HL-60/S4 treated with retinoic acid at 250 ng/mL for 4 days and 3 days (cell line): ENCODE data around the gene FDXACB1.
"Not testable (repeated sequence)": the region's sequence is repeated elsewhere in the genome, so short reads cannot be mapped to it uniquely, and the experiment has no call there.

ENCODE experiments used
- in situ Hi-C: fragments of 300-500 bp; cut with MboI; formaldehyde crosslinking; loops from 2 replicates; pipeline ENCODE4 v1.7.0; 2022; ENCODE audit warnings: low sequenced_read_pairs

Gene FDXACB1

DNA sequence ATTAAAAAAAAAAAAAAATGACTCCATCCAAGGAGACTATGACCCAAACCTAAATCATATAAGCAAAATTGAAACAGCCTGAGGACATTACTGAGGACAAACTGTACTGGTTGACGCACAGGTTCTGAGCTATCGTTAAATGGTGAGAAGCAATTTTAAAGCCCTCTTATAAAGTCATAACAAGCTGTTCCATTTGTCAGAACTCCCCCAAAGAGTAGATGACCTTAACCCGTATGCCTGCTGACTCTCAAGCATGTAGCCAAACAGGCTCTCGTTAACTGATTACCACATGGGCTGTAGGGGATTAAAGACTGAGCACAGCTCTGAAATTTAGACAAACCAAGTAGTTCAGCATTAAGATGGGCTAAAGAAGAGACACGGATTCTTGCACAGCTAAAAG is 30.4 kb upstream of the FDXACB1 start:
- in situ Hi-C loops, result no loop called here

DNA sequence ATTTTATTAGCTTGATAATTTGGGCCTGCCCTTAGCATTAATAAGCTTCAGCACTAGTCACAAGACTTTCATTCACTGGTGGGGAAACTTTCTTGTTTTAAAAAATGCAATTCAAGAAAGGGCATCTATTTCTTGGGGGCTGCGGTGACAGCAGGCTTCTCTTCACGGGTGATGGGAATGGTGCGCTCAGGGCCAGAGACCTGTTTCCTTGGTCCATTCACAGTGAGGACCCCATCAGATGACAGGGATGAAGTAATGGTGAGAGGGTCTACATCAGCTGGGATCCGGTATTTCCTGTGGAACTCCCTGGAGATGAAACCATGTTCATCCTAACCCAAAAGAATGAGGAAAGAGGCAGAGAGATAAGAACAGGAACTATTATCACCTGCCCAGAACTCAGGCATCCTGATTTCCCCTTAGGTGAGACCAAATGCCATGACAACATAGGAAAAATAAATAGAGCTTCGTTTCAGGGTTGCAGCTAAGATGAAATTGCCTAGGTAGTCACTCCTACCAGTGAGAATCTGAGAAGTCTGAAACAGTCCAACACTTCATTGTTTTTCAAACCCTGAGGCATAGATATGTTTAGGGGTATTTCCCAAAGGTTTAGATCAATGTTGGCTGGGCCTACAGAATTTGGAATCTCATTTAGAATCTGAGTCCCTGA is 29.8 kb upstream of the FDXACB1 start:
- in situ Hi-C loops, result no loop called here

- in situ Hi-C loops, result no loop called here
Measured at GRCh38 chr11:111906680-111907079, 27.7 kb upstream of the FDXACB1 start.

DNA sequence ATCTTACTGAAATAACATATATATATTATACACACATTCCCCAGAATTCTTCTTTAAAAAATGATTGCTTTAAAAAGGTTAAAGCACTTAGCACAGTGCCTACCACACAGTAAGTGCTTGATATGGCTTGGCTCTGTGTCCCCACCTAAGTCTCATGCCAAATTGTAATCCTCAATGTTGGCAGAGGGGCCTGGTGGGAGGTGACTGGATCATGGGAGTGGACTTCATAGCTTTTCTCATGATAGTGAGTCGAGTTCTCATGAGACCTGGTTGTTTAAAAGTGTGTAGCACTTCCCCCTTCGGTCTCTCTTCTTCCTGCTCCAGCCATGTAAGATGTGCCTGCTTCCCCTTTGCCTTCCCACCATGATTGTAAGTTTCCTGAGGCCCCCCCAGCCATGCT is 26.4 kb upstream of the FDXACB1 start:
- in situ Hi-C loops, result no loop called here

GRCh38 chr11:111886844-111887243 is 7.9 kb upstream of the FDXACB1 start:
- in situ Hi-C loops, result no loop called here

- in situ Hi-C loops, result no loop called here
Measured at GRCh38 chr11:111886032-111886431, 7.1 kb upstream of the FDXACB1 start.

GRCh38 chr11:111885053-111885452 is 6.1 kb upstream of the FDXACB1 start:
- in situ Hi-C loops, result not testable (repeated sequence)

- in situ Hi-C loops, result no loop called here
Measured at GRCh38 chr11:111882202-111882601, 3.2 kb upstream of the FDXACB1 start.

DNA sequence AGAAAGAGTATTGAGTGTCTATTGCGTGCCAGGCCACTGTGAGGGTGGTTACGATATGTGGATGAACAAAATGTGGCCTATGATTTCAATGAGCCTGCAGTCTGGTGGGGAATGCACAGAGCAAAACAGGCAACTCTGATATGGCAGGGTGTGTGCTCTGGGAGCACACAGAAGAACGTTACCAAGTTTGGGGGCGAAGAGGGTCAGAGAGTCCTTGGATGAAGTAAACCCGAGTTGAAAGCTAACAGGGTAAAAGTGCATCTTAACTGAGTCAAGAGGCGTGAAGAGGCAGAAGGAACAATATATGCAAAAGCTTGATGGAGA is 634 bp upstream of the FDXACB1 start:
- in situ Hi-C loops, result no loop called here

DNA sequence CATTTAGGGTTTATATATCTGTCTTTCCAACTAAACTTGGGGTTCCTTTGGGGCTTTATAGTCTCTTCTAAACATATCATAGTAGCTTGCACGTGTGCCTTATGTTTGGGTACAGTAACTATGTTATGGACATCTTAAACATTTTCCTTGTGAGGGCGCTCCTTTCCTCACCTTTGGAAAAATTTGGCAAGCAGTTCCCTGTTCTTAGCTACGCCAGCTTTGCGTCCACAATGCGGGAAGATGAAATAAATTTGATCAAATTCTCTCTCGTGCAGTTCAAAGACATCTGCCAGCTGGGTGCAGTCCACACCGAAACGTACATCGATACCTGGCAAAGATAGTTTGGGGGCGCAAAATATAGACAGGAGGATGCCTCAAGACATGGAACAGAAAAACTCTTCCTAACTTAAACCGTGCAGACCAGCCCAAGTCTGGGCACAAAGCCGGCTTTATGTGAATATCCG is 548 bp downstream of the FDXACB1 start:
- in situ Hi-C loops, result no loop called here

DNA sequence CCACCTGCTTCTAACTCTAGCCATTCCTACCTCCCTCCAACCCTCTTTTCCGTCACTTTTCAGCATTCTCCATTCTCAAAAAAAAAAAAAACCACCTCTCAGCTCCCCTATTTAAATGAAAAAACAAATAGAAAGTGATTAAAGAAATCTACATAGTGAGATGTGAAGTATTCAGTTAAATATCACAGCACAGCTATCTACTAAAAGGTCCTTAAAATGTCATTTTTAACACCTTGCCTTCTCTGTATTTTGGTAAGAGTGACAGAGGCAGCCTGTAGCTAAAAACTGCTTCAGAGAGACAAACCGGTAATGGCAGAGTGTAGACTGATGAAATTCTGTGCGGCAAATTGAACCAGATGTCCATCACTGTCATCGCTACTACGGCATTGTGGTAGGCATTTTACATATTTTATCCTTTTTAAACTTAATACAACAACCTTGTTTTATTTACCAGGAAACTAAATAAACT is 7.2 kb downstream of the FDXACB1 start:
- in situ Hi-C loops, result no loop called here

- in situ Hi-C loops, result no loop called here
Measured at GRCh38 chr11:111870886-111871692, 7.9 kb downstream of the FDXACB1 start, which contains the start of gene ALG9. Gene ALG9, minus strand, starts transcription at chr11:111871581. Its CDS starts 99 bp downstream, at chr11:111871482.

- in situ Hi-C loops, result no loop called here
Measured at GRCh38 chr11:111870522-111870885, 8.5 kb downstream of the FDXACB1 start.

DNA sequence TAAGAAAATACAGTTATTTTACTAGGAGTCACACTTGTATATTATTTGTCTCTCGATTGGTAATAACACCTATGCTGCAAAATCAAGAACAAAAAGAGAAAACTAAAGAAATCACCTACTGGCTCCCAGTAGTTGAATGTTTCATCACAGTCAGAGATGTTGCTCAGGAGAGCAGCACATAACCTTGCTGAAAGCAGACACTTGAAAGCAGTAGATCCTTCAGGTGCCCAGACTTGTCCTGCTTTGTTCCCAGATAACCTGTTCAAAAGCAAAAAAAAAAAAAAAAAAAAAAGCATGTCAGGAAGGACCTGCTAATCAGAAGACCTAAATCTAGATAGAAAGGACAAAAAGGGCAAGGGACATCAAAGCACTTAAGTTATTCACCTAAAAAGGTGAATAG is 8.9 kb downstream of the FDXACB1 start:
- in situ Hi-C loops, result no loop called here

DNA sequence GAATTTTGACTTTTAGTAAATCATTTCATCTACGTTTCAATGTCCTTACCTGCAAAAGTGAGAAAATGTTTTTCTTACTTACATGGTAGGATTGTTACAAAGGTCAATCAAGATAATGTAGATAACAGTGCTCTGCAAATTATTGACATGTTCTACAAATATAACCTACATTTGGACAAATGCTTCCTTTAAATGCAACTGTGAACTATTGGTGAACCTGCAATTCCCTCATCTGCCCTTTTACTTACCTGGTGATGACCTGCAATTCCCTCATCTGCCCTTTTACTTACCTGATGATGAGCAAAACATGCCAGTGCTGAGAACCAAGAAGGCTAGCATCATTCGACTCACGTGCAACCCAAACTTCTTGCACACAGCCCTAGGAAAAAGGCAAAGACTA is 18.7 kb downstream of the FDXACB1 start:
- in situ Hi-C loops, result no loop called here

- in situ Hi-C loops, result no loop called here
Measured at GRCh38 chr11:111855506-111855905, 23.5 kb downstream of the FDXACB1 start.

DNA sequence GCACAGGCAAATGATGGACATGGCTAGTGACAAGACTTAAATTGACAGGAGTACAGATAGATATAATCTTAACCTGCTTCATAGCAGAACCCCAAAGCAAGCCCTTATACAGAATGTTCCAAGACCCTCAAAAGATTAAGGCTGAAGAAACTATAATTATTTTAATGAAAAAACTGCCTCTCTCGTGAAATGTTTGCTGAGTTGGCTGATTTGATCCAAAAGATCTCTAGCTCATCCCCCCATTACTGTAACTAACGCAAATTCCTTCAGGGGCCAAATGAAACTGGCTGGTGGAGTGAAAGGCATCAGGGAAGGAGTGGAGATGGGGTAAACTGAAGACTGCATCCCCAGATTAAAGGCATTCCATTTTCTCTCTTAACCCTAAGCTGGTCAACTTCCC is 26.9 kb downstream of the FDXACB1 start:
- in situ Hi-C loops, result no loop called here

- in situ Hi-C loops, result no loop called here
Measured at GRCh38 chr11:111851636-111852035, 27.3 kb downstream of the FDXACB1 start.

- in situ Hi-C loops, result no loop called here
Measured at GRCh38 chr11:111851067-111851466, 27.9 kb downstream of the FDXACB1 start.

- in situ Hi-C loops, result loop anchor here (25.0 kb wide), 1 partner anchor 562 kb away; the partner anchor contains the start of gene POU2AF3
Measured at GRCh38 chr11:111849631-111850030, 29.3 kb downstream of the FDXACB1 start.

DNA sequence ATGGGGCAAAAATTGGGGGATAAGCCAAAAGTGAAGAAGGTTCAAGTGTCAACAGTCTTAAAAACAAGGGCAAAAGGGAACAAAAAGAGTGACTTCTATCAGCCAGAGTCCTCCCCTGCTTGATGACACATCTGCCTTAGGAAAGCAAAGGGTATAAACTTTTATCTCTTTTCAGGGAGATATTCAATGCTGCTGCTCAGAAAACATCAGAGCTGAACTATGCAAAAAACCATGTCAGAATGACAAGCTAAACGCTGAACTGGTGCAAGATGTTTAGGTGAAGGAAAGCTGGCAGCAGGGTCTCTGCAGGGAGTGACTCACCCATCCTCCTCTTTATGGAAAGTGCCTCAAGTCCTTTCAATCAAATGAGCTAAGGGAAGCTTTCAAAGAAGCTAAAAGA is 32.3 kb downstream of the FDXACB1 start:
- in situ Hi-C loops, result loop anchor here (25.0 kb wide), 1 partner anchor 559 kb away; the partner anchor contains the start of gene POU2AF3

GRCh38 chr11:111846063-111846462 is 32.9 kb downstream of the FDXACB1 start:
- in situ Hi-C loops, result loop anchor here (25.0 kb wide), 1 partner anchor 559 kb away; the partner anchor contains the start of gene POU2AF3
